Activated CD4-positive, alpha-beta T cell treated with anti-CD3 and anti-CD28 coated beads, Interleukin-2, amount 50 U/mL, for 4 hours (primary cell): ENCODE data around the gene AKT1.
"Not testable (repeated sequence)": the region's sequence is repeated elsewhere in the genome, so short reads cannot be mapped to it uniquely, and the experiment has no call there.

Experiments used
- DNase-seq, 2 experiments: peaks; one replicate each; pipeline ENCODE4 v3.0.0-alpha.2; 2020

AKT1 gene

GRCh38 chr14:104734991-104735779 lies 60.4 kb downstream of the AKT1 start:
- DNase-seq, result no peak

- DNase-seq, result no peak
Measured at GRCh38 chr14:104734601-104734990, 61.0 kb downstream of the AKT1 start.

GRCh38 chr14:104734051-104734587 lies 61.4 kb downstream of the AKT1 start:
- no peak for DNase-seq

DNA sequence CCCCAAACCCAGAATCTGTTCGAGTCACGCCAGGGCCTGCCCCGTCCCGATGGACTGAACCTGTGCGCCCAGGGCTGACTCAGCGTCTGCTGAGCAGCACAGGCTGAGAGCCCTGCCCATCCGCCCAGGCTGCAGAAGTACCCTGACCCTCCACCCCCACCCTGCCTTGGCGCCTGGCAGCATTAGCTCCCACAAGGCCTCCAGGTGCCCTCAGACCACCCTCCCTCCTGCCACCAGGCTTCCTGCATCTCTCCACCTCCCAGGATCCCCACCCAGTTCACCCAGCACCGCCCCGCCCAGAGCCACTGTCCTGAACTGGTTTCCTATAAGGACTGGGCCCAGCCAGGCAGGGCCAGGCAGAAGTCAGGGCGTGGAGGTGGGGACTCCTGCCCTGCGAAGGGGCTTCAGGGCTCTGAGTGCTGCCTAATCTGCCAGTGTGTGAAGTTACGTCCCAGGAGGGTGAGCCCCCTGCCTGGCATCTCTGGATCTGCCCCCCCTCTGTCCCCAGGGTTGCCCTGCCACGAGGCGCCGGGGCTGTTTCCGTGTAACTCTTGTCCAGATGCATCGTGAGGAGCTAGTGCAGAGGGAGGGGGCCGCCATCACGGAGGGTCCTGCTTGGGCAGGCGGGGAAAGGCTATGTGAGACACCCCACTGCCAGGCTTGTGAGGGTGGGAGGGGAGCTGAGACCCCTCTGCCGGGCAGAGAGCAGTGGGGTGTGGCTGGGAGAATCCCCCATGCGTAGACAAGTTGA lies 62.4 kb downstream of the AKT1 start:
- no peak for DNase-seq

GRCh38 chr14:104732355-104732804 lies 63.2 kb downstream of the AKT1 start:
- no peak for DNase-seq

GRCh38 chr14:104731320-104732294 lies 63.9 kb downstream of the AKT1 start:
- no peak for DNase-seq

- no peak for DNase-seq
Measured at GRCh38 chr14:104730487-104730886, 65.1 kb downstream of the AKT1 start.

DNA sequence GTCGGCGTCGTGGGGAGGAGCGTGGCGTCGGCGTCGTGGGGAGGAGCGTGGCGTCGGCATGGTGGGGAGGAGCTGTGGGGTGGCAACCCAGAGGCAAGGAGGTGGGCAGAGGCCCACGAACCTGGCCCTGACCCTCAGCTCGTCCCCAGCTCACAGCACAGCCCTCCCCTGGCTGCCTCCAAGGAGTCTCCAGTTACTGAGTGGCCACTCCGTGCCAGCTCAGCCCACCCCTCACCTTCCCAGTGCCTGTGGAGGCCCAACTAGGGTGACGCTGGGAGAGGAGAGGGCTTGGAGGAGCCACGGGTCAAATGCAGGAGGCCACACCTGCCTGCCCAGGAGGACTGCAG lies 65.7 kb downstream of the AKT1 start:
- no peak for DNase-seq

DNA sequence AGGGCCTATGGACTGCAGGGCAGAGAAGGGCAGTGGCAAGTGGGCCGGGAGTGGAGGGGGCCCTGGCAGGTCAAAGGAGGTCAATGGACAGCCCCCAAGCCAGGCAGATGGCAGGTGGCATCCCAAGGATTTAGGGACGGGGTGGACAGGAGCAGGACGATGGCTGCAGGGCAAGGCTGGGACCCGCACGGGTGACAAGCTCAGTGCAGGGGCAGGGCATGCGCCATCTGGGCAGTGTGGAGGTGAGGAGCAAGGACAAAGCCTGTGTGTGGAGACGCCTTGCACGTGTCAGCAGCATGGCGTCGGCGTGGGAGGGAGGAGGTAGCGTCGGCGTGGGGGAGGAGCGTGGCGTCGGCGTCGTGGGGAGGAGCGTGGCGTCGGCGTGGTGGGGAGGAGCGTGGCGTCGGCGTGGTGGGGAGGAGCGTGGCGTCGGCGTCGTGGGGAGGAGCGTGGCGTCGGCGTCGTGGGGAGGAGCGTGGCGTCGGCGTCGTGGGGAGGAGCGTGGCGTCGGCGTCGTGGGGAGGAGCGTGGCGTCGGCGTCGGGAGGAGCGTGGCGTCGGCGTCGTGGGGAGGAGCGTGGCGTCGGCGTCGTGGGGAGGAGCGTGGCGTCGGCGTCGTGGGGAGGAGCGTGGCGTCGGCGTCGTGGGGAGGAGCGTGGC lies 66.2 kb downstream of the AKT1 start:
- not testable (repeated sequence) for DNase-seq

GRCh38 chr14:104728631-104729030 lies 66.9 kb downstream of the AKT1 start:
- no peak for DNase-seq

- DNase-seq, result no peak
Measured at GRCh38 chr14:104726600-104727451, 68.7 kb downstream of the AKT1 start.

DNA sequence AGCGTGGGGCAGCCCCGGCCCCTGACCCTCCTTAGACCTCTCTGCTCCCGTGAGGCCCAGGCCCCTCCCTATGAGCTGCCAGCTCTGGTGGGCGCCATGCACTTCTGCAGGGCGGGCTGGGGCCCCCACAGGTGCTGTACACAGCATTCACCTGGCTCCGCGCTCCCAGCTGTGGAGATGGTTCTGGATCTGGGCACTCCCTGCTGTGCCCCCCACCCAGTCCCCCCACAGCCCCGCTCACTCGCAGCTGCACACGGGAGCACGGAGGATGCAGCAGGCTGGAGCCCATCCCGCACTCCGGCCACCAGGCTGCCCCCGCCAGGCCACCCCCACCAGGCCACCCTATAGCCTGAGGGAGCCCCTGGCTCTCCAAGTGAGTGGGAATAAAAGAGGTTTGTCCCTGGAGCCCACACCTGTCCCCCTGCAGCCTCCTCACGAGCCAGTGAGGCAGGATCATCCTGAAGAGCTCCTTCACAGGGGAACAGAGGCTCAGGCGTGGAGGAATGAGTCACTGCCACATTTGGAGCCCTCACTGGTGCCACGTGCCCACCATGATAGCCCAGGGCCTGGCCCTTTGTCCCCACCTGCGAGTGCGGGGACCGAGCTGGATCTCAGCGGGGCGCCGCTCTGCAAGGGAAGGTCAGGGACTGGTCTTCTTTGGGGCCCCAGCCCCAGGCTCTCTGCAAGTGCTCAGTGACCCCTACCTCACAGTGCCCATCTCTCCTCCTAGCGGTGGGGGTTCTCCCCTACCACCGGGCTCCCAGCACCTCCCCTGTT lies 69.6 kb downstream of the AKT1 start:
- no peak for DNase-seq

DNA sequence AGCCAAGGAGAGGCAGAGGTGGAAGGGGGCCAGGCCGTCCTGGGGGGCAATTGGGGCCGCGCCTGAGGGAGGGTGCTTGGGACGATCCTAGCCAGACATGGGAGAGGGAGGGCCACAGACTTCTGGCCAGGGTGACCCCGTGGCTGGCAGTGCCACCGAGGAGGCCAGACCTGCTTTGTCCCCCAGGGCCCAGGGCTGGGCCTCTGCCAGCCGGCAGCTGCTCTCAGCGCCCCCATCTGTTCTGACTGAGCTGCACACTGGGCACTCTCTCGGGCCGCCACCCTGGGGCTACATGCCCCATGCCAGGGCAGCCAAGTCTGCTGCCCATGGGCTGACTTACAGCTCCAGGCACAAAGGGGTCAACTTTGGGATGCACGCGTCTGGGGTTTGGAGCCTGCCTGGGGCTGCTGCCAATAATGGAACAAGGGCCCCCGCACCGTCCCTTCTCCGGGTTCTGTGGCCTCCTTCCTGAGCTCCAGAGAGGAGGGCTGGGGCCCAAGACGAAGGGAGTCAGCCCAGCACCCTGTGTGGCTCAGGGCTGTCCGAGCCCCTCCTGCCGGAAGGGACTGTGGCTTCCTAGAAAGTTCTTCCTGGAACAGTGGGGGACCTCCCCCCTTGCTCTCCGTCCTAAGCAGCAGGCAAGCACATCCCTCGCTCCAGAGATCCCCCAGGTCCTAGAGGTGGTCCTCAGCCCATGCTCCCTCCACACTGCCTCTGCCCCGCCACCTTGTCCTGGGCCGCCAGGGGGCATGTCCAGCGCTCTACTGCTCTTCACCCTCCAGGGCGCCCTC lies 70.4 kb downstream of the AKT1 start:
- DNase-seq, result no peak

- peak; percentile 15 to 28 for DNase-seq
Measured at GRCh38 chr14:104724407-104724980, 71.1 kb downstream of the AKT1 start.

GRCh38 chr14:104723651-104724406 lies 71.7 kb downstream of the AKT1 start, which contains the start of gene ADSS1:
TSS of gene ADSS1 (plus strand) at chr14:104724229. CDS start at chr14:104724271, 42 bp downstream.
- DNase-seq, result peak; percentile 26 to 43

DNA sequence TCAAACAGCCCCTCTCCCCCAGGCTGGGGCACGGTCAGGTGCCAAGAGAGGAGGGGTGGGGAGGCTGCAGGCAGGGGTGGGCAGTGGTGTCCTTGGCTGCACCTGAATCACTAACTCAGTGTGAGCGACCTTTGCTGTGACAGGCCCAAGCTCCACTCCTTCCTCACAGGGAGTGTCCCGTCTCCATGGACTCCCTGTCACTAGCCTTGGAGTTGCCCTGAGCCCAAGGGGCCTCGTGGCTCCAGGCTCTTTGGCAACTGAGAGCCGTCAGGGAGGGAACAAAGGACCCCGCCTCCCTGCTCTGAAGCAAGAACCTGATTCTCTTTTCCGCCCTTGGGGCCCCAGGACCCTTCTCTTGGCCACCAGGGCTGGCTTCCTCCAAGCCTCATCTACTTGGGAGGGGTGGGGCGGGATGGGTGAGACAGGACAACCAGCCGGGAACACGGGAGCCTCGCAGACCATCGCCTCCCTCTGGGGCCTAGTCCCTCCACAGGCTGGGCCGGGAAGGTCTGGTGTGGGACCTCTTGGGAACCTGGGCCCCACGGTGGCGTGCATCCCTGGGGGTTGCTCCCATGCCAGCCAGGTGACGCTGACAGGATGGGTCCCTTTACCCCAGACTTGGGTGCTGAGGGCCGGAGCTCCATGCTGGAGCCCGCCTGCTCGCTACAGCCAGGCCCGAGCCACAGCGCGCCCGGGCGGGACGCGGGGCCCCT lies 72.5 kb downstream of the AKT1 start:
- DNase-seq, result no peak
